ENCODE results near the gene CTSG. TPM values are rescaled to one million over a fixed set of nuclear protein-coding genes. Genes with fewer than 3 reads are reported as not detected.

The CTSG gene
- total and polyA plus RNA-seq, 2 experiments from 2014 or later = not detected

DNA sequence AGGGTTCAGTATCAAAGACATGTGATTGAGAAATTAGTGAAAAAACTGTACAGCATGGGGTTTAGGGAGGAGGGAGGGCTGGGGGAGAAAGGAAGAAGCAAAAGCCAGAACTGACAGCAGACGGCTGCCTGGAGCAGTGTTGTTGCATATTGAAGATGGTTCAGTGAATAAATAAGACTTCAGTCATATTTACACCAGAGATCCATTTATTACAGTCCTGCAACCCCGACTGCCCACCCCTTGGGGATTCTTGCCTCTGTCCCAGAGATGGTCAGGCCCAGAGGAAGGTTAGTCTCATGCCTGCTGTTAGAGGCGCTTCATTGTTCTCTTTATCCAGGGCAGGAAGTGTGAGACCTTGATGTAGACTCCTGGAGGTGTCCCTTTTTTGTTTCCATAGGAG, 30.2 kb upstream of the CTSG start:
- no peak for DNase-seq (ENCODE audit: low spot score)
- Histone ChIP-seq H2AFZ (no peak overlapping the region), H3K36me3 (replicated peaks; ENCODE audit: insufficient read depth, low read depth) (no peaks in the 10 kb centered on the region), H3K4me2 (no peak overlapping the region), H3K9me2 (replicated peaks; ENCODE audit: insufficient read depth) (no peaks in the 10 kb centered on the region), H4K20me1 (ENCODE audit: insufficient read depth, poor library complexity, severe bottlenecking) (no peaks in the 10 kb centered on the region), H3K9me3 (ENCODE audit: low read depth) (no peaks in the 10 kb centered on the region), H3K27me3 (no peaks in the 10 kb centered on the region), H3K4me1 (ENCODE audit: insufficient read depth) (no peaks in the 10 kb centered on the region), H3K27ac (no peak overlapping the region), H3K4me3 (no peak overlapping the region), H3K79me2 (no peaks in the 10 kb centered on the region)
- WGBS (ENCODE audit: low lambda C conversion rate, missing lambda C conversion rate) = 64% methylated on average over 3 of the region's 3 CpGs
- TF ChIP-seq EZH2 (IDR thresholded peaks at IDR 0.05; ENCODE audit: borderline replicate concordance) = no peak
- TF ChIP-seq, protein P1, sequence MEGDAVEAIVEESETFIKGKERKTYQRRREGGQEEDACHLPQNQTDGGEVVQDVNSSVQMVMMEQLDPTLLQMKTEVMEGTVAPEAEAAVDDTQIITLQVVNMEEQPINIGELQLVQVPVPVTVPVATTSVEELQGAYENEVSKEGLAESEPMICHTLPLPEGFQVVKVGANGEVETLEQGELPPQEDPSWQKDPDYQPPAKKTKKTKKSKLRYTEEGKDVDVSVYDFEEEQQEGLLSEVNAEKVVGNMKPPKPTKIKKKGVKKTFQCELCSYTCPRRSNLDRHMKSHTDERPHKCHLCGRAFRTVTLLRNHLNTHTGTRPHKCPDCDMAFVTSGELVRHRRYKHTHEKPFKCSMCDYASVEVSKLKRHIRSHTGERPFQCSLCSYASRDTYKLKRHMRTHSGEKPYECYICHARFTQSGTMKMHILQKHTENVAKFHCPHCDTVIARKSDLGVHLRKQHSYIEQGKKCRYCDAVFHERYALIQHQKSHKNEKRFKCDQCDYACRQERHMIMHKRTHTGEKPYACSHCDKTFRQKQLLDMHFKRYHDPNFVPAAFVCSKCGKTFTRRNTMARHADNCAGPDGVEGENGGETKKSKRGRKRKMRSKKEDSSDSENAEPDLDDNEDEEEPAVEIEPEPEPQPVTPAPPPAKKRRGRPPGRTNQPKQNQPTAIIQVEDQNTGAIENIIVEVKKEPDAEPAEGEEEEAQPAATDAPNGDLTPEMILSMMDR (IDR thresholded peaks at IDR 0.05; ENCODE audit: poor library complexity) = no peak
- no peak for TF ChIP-seq EZH2phosphoT487 (IDR thresholded peaks at IDR 0.05; ENCODE audit: low read depth, severe bottlenecking, unreplicated experiment)

DNA sequence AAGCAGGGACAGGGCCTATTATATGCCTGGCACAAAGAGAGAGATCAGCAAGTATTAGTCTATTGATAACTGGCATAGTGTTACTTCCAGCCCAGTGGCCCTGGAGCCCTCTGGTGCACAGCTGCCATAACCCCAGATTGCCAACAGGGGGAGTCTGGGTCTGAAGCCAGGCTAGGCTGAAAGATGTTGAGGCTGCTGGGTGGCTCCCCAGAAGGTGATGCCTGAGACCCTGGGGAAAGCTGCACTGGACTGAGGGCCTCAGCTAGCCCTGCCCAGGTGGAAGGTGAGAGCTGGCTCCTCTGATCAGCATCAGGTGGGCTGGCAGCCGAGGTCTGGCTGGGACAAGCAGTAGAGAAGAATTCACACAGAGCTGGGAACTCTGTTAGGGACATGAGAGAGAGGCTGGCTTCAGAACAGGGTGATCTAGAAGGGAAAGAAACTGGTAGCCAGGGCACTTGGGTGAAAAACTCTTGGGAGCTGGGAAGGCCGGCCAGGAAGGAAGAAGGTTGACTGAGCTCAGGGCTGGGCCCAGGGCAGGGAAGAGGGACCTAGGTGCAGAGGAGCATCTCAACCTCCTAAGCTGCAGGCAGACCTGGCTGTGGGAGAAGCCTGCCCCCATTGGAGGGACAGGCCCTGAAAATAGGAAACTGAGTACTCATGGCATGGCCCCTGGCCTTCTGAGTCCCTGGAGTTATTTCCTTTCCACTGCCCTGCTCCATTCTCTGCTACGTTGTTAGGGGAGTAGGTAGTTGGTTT, 29.6 kb upstream of the CTSG start:
- Histone ChIP-seq H3K4me1 (ENCODE audit: insufficient read depth) (no peaks in the 10 kb centered on the region), H3K27me3 (no peaks in the 10 kb centered on the region), H2AFZ (no peak overlapping the region), H3K27ac (no peak overlapping the region), H3K79me2 (no peaks in the 10 kb centered on the region), H3K4me2 (no peak overlapping the region), H4K20me1 (ENCODE audit: insufficient read depth, poor library complexity, severe bottlenecking) (no peaks in the 10 kb centered on the region), H3K9me3 (ENCODE audit: low read depth) (no peaks in the 10 kb centered on the region), H3K36me3 (replicated peaks; ENCODE audit: insufficient read depth, low read depth) (no peaks in the 10 kb centered on the region), H3K4me3 (no peak overlapping the region), H3K9me2 (replicated peaks; ENCODE audit: insufficient read depth) (no peaks in the 10 kb centered on the region)
- WGBS (ENCODE audit: low lambda C conversion rate, missing lambda C conversion rate) = 69% methylated on average over 3 of the region's 3 CpGs
- TF ChIP-seq EZH2phosphoT487 (IDR thresholded peaks at IDR 0.05; ENCODE audit: low read depth, severe bottlenecking, unreplicated experiment) = no peak
- TF ChIP-seq, protein P1 (IDR thresholded peaks at IDR 0.05; ENCODE audit: poor library complexity) = peak; percentile 18
- DNase-seq (ENCODE audit: low spot score) = no peak

DNA sequence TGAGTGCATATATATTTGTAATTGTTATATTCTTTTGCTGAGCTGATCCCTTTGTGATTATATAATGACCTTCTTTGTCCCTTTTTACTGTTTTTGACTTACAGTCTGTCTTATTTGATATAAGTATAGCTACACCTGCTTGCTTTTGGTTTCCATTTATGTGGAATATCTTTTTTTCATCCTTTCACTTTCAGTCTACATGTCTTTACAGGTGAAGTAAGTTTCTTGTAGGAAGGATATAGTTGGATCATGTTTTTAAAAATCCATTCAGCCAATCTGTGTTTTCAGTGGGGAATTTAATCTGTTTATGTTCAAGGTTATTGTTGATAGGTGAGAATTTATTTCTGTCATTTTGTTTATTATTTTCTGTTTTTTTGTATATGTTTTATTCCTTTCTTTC, 21.4 kb upstream of the CTSG start:
- TF ChIP-seq EZH2phosphoT487 (IDR thresholded peaks at IDR 0.05; ENCODE audit: low read depth, severe bottlenecking, unreplicated experiment) = no peak
- TF ChIP-seq, protein P1 (IDR thresholded peaks at IDR 0.05; ENCODE audit: poor library complexity) = no peak
- no peak for TF ChIP-seq EZH2 (IDR thresholded peaks at IDR 0.05; ENCODE audit: borderline replicate concordance)
- DNase-seq (ENCODE audit: low spot score) = no peak
- no peaks in the 10 kb centered on the region for H3K9me2 ChIP-seq (replicated peaks; ENCODE audit: insufficient read depth)
- H3K4me3 ChIP-seq = no peak overlapping the region
- no peaks in the 10 kb centered on the region for H3K9me3 ChIP-seq (ENCODE audit: low read depth)
- H3K4me2 ChIP-seq = no peak overlapping the region
- no peaks in the 10 kb centered on the region for H3K79me2 ChIP-seq
- no peak overlapping the region for H2AFZ ChIP-seq
- no peaks in the 10 kb centered on the region for H3K27me3 ChIP-seq
- no peaks in the 10 kb centered on the region for H3K36me3 ChIP-seq (replicated peaks; ENCODE audit: insufficient read depth, low read depth)
- H4K20me1 ChIP-seq (ENCODE audit: insufficient read depth, poor library complexity, severe bottlenecking) = no peaks in the 10 kb centered on the region
- no peaks in the 10 kb centered on the region for H3K4me1 ChIP-seq (ENCODE audit: insufficient read depth)
- H3K27ac ChIP-seq = no peak overlapping the region

All from hepatocyte (in vitro differentiated cells).